ENCODE measurements around the gene TFAP2C. TPM values are rescaled to one million over a fixed set of nuclear protein-coding genes. Genes with fewer than 3 reads are reported as not detected.

TFAP2C gene
- total RNA-seq, 1 experiment from 2014 or later: 6.9 TPM

DNA sequence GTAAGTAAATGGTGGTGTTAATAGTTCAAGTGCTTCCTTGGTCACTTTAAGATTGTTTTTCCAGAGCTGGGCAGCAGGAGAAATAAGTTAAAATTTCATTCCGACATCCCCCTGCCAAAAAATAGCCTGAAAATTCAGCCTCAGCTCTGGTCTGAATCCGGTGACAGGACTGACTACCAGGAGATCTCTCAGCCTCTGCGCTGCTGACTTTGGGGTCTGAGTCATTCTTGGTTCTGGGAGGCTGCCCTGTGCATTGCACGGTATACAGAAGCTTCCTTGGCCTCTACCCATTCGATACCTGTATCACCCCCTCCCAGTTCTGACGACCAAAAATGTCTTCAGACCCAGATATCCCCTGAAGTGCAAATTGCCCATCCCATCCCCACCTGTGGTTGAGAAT is 36.3 kb upstream of the TFAP2C start:
- intact Hi-C loops (cut with micrococcal nuclease): no loop called here
- Histone ChIP-seq H4K20me1 (ENCODE audit: insufficient read depth) (no peaks in the 10 kb centered on the region), H3K9ac (ENCODE audit: low read length) (no peak overlapping the region), H3K79me2 (ENCODE audit: insufficient read depth, low read length) (no peaks in the 10 kb centered on the region), H2AFZ (ENCODE audit: low read depth, low read length, poor library complexity, severe bottlenecking) (peak overlapping the region; percentile 84), H3K4me1 (ENCODE audit: control insufficient read depth in 1 of 2, insufficient read depth in 2 of 2, low read length in 2 of 2) (peaks cover 17 to 29% of the 10 kb centered on the region in 2 experiments), H3K36me3 (ENCODE audit: control insufficient read depth in 1 of 2, insufficient read depth in 2 of 2, low read length in 2 of 2) (no peaks in the 10 kb centered on the region), H3K9me2 (ENCODE audit: insufficient read depth) (no peaks in the 10 kb centered on the region), H3K9me3 (ENCODE audit: control insufficient read depth in 1 of 2, insufficient read depth in 1 of 2, low read depth in 1 of 2, low read length in 2 of 2) (no peaks in the 10 kb centered on the region), H3K4me3 (replicated peaks in 1 of 2; ENCODE audit: low read depth in 1 of 2, low read length in 2 of 2) (no peak overlapping the region), H3K27me3 (ENCODE audit: insufficient read depth, low read length) (no peaks in the 10 kb centered on the region), H3K27ac (ENCODE audit: low read depth, low read length) (no peak overlapping the region), H3K4me2 (ENCODE audit: low read length) (no peak overlapping the region)
- ChIA-PET RAD21 (ENCODE audit: low non-redundant PET in 1 of 2, low total read pairs in 2 of 2, uncharacterized antibody in 2 of 2, unreplicated experiment in 2 of 2) (no interaction called here), CTCF (no interaction called here), POLR2A (no interaction called here)
- BruUV-seq (replicated peaks): no TSS peak
- DNase-seq (ENCODE audit: low read depth, low spot score) (no peak), ATAC-seq (no peak)
- TF ChIP-seq, protein P1, sequence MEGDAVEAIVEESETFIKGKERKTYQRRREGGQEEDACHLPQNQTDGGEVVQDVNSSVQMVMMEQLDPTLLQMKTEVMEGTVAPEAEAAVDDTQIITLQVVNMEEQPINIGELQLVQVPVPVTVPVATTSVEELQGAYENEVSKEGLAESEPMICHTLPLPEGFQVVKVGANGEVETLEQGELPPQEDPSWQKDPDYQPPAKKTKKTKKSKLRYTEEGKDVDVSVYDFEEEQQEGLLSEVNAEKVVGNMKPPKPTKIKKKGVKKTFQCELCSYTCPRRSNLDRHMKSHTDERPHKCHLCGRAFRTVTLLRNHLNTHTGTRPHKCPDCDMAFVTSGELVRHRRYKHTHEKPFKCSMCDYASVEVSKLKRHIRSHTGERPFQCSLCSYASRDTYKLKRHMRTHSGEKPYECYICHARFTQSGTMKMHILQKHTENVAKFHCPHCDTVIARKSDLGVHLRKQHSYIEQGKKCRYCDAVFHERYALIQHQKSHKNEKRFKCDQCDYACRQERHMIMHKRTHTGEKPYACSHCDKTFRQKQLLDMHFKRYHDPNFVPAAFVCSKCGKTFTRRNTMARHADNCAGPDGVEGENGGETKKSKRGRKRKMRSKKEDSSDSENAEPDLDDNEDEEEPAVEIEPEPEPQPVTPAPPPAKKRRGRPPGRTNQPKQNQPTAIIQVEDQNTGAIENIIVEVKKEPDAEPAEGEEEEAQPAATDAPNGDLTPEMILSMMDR (IDR thresholded peaks at IDR 0.05 in 2 of 3, conservative IDR thresholded peaks at IDR 0.05 in 1 of 3; ENCODE audit: borderline replicate concordance in 1 of 3, insufficient read depth in 1 of 3, low read depth in 2 of 3, low read length in 2 of 3): no peak

DNA sequence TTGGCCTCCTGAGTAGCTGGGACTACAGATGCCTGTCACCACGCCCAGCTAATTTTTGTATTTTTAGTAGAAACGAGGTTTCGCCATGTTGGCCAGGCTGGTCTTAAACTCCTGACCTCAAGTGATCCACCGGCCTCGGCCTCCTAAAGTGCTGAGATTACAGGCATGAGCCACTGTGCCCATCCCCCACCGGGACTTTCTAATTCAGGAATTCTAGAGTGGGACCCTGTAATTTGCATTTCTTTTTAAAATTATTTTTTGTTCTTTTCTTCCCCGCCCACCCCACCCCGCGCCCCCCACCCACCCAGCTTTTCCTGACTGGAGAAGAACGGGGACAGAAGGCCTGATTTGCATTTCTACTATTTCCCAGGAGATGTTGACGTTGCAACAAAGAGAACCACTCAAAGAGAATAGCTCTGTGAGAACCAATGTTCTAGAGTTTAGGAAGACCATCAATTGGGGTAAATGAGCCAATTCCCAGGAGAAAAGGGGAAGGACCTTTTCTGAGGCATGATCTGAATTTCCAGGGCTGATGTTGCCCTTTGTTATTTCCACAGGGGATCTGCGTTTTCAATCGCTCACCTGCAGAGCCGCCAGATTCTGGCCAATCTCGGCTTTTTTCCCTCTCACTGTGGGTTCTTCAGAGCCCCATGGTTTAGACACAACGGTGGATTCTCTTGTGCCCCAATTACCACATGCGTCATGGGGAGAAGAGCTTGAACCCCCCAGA is 33.2 kb upstream of the TFAP2C start:
- H2AFZ ChIP-seq (ENCODE audit: low read depth, low read length, poor library complexity, severe bottlenecking): no peak overlapping the region
- no peak overlapping the region for H3K4me3 ChIP-seq (replicated peaks in 1 of 2; ENCODE audit: low read depth in 1 of 2, low read length in 2 of 2)
- ChIA-PET POLR2A (no interaction called here), CTCF (no interaction called here), RAD21 (ENCODE audit: low non-redundant PET in 1 of 2, low total read pairs in 2 of 2, uncharacterized antibody in 2 of 2, unreplicated experiment in 2 of 2) (no interaction called here)
- H4K20me1 ChIP-seq (ENCODE audit: insufficient read depth): no peaks in the 10 kb centered on the region
- ATAC-seq: no peak
- DNase-seq (ENCODE audit: low read depth, low spot score): no peak
- intact Hi-C loops (cut with micrococcal nuclease): no loop called here
- H3K79me2 ChIP-seq (ENCODE audit: insufficient read depth, low read length): no peaks in the 10 kb centered on the region
- H3K27me3 ChIP-seq (ENCODE audit: insufficient read depth, low read length): no peaks in the 10 kb centered on the region
- H3K9me2 ChIP-seq (ENCODE audit: insufficient read depth): no peaks in the 10 kb centered on the region
- no peak overlapping the region for H3K27ac ChIP-seq (ENCODE audit: low read depth, low read length)
- no TSS peak for BruUV-seq (replicated peaks)
- no peaks in the 10 kb centered on the region for H3K36me3 ChIP-seq (ENCODE audit: control insufficient read depth in 1 of 2, insufficient read depth in 2 of 2, low read length in 2 of 2)
- no peak overlapping the region for H3K4me2 ChIP-seq (ENCODE audit: low read length)
- peaks cover 17 to 23% of the 10 kb centered on the region in 2 experiments for H3K4me1 ChIP-seq (ENCODE audit: control insufficient read depth in 1 of 2, insufficient read depth in 2 of 2, low read length in 2 of 2)
- H3K9me3 ChIP-seq (ENCODE audit: control insufficient read depth in 1 of 2, insufficient read depth in 1 of 2, low read depth in 1 of 2, low read length in 2 of 2): no peaks in the 10 kb centered on the region
- H3K9ac ChIP-seq (ENCODE audit: low read length): no peak overlapping the region
- TF ChIP-seq, protein P2, sequence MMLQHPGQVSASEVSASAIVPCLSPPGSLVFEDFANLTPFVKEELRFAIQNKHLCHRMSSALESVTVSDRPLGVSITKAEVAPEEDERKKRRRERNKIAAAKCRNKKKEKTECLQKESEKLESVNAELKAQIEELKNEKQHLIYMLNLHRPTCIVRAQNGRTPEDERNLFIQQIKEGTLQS (IDR thresholded peaks at IDR 0.05): no peak
- TF ChIP-seq EZH2 (IDR thresholded peaks at IDR 0.05): no peak
- TF ChIP-seq, protein P3, sequence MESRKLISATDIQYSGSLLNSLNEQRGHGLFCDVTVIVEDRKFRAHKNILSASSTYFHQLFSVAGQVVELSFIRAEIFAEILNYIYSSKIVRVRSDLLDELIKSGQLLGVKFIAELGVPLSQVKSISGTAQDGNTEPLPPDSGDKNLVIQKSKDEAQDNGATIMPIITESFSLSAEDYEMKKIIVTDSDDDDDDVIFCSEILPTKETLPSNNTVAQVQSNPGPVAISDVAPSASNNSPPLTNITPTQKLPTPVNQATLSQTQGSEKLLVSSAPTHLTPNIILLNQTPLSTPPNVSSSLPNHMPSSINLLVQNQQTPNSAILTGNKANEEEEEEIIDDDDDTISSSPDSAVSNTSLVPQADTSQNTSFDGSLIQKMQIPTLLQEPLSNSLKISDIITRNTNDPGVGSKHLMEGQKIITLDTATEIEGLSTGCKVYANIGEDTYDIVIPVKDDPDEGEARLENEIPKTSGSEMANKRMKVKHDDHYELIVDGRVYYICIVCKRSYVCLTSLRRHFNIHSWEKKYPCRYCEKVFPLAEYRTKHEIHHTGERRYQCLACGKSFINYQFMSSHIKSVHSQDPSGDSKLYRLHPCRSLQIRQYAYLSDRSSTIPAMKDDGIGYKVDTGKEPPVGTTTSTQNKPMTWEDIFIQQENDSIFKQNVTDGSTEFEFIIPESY (IDR thresholded peaks at IDR 0.05; ENCODE audit: extremely low read depth, insufficient replicate concordance, low read length): no peak
- TF ChIP-seq YY1 (IDR thresholded peaks at IDR 0.05; ENCODE audit: extremely low read depth, insufficient replicate concordance, low read depth, low read length): no peak
- TF ChIP-seq, protein P1 (IDR thresholded peaks at IDR 0.05 in 2 of 3, conservative IDR thresholded peaks at IDR 0.05 in 1 of 3; ENCODE audit: borderline replicate concordance in 1 of 3, insufficient read depth in 1 of 3, low read depth in 2 of 3, low read length in 2 of 3): no peak
- TF ChIP-seq ZFX (IDR thresholded peaks at IDR 0.05): no peak
- TF ChIP-seq POLR2A (IDR thresholded peaks at IDR 0.05; ENCODE audit: borderline replicate concordance, extremely low read depth, insufficient read depth, insufficient read length): no peak
